ENCODE measurements around the gene LMCD1. TPM values are rescaled to one million over a fixed set of nuclear protein-coding genes. Genes with fewer than 3 reads are reported as not detected.

The LMCD1 gene
- total RNA-seq, 4 donors from 2014 or later = 23.3 to 52.8 (median 34.8) TPM

DNA sequence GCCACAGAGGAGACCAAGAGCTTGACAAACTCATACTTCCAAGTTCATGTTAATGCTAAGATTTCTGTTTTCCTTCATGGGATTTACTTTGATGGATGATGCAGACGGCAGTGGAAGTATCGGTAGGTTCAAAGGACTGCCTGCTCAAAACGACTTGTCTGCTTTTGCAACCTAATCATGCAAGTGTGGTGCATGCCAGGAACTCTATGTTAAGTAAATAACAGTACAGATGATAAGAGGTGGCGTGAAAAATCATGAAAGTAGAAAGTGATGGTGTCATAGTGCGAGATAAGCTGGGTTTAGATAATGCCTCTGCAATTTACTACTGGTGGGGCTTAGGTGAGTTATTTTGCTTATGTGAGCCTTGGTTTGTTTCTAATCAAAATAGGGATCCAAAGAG is 14.7 kb upstream of the LMCD1 start:
- Histone ChIP-seq H3K4me3 (no peak overlapping the region), H3K4me1 (peaks cover 5 to 53% (median 17%) of the 10 kb centered on the region in 3 donors), H3K36me3 (no peaks in the 10 kb centered on the region), H3K27me3 (no peaks in the 10 kb centered on the region), H3K9me3 (no peaks in the 10 kb centered on the region), H3K27ac (peak overlapping the region in 3 of 4 donors; percentile 40 to 77 (median 65))
- intact Hi-C loops (cut with DNase I) = no loop called here
- no peak for DNase-seq
- TF ChIP-seq POLR2A (IDR thresholded peaks at IDR 0.05) = no peak
- TF ChIP-seq, protein P1, sequence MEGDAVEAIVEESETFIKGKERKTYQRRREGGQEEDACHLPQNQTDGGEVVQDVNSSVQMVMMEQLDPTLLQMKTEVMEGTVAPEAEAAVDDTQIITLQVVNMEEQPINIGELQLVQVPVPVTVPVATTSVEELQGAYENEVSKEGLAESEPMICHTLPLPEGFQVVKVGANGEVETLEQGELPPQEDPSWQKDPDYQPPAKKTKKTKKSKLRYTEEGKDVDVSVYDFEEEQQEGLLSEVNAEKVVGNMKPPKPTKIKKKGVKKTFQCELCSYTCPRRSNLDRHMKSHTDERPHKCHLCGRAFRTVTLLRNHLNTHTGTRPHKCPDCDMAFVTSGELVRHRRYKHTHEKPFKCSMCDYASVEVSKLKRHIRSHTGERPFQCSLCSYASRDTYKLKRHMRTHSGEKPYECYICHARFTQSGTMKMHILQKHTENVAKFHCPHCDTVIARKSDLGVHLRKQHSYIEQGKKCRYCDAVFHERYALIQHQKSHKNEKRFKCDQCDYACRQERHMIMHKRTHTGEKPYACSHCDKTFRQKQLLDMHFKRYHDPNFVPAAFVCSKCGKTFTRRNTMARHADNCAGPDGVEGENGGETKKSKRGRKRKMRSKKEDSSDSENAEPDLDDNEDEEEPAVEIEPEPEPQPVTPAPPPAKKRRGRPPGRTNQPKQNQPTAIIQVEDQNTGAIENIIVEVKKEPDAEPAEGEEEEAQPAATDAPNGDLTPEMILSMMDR (IDR thresholded peaks at IDR 0.05) = no peak
- 55 to 64% methylated on average over 5 of the region's 5 CpGs for WGBS, 2 donors

DNA sequence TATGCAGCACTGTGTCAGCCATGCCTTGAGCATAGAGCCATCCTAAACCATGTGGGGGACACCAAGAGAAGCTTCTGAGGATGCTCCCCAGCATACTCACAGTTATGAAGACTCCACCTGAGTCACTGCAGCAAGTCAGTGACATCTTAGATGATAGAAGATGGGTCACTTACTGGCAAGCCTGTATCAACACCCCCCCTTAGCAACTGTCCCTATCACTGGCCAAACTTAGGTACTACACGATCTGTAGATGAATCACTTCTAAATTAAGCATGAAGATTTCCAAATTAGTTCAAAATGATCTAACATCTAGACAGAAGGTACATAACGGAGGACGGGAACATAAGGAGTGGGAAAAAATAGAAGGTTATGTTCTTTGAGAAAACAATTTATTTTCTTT is 13.2 kb upstream of the LMCD1 start:
- TF ChIP-seq POLR2A (IDR thresholded peaks at IDR 0.05) = no peak
- TF ChIP-seq, protein P1 (IDR thresholded peaks at IDR 0.05) = peak in 1 of 6 experiments; percentile 18
- H3K27ac ChIP-seq = peak overlapping the region in 3 of 4 donors; percentile 65 to 79 (median 77)
- no peaks in the 10 kb centered on the region for H3K36me3 ChIP-seq
- H3K4me3 ChIP-seq = no peak overlapping the region
- 50 to 62% methylated on average over 3 of the region's 3 CpGs for WGBS, 2 donors
- intact Hi-C loops (cut with DNase I) = no loop called here
- peaks cover 5 to 52% (median 20%) of the 10 kb centered on the region in 3 donors for H3K4me1 ChIP-seq
- H3K9me3 ChIP-seq = no peaks in the 10 kb centered on the region
- no peaks in the 10 kb centered on the region for H3K27me3 ChIP-seq
- DNase-seq = no peak

DNA sequence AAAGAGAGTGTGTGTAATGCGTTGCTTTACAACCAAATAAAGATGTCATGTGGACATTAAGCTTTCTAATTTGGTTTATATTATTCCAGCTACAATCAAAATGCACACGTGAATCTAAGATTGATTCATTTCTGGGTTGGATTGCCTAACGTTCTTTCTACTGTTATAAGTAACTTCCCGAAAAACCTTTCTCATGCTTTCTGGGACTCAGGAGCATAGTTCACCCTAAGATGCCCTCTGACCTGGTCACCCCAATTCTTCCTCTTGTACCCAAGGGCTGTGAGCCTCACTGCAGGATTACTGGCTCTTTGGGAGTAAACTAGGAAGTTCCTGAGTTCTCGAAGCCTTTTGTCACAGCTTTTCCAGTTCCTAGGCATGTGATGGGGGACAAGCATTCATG is 12.7 kb upstream of the LMCD1 start:
- WGBS, 2 donors = 76 to 80% methylated on average over 4 to 5 of the region's 5 CpGs
- H3K27me3 ChIP-seq = no peaks in the 10 kb centered on the region
- no peak for DNase-seq
- H3K27ac ChIP-seq = peak overlapping the region in 3 of 4 donors; percentile 39 to 79 (median 77)
- no peak for TF ChIP-seq POLR2A (IDR thresholded peaks at IDR 0.05)
- TF ChIP-seq, protein P1 (IDR thresholded peaks at IDR 0.05) = no peak
- intact Hi-C loops (cut with DNase I) = no loop called here
- no peak overlapping the region for H3K4me3 ChIP-seq
- H3K36me3 ChIP-seq = no peaks in the 10 kb centered on the region
- no peaks in the 10 kb centered on the region for H3K9me3 ChIP-seq
- peaks cover 5 to 52% (median 20%) of the 10 kb centered on the region in 3 donors for H3K4me1 ChIP-seq

DNA sequence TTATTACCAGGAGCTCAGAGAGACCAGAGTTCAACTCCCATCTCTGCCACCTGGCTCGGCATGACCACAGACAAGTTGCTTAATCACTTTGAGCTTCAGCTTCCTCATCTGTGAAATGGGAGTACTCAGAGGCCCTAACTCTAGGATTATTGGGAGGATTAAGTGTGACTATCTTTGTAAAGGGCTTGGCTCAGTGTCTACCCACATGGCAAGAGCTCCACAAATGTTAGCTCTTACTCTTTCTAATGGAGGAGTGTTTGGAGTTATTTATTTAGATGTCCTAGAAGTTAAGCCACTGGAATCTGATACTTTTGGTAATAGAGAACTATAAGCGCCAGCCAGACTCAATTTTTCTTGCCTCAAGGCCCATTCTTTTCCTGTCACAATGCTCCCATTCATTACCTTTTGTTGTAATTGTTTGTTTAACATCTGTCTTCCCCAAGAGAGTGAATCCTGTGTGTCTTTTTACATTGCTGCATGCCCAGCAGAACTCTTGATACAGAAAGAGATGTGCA is 12.3 kb upstream of the LMCD1 start:
- H3K4me3 ChIP-seq = no peak overlapping the region

DNA sequence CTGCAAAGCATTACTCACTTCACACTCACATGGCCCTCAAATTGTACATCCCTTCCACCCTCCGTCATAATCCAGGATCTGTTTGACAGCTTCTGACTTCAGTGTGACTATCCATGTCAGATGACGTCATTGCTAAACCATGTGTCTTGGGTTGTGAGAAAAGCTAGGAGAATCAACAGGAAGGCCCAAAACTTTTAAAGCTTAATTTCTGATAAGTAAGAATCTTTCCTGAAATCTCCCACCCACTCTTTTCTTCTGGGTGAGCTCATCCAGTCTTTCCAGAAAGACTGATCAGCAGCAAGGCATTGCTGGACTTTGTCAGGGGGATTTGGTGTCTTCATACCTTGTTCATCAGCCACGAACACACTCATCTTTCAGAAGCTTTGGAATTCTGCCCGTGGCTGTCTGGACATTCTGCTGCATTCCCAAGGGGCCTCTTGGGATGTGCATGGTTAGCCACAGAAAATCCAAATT is 11.5 kb upstream of the LMCD1 start:
- peaks cover 5 to 50% (median 20%) of the 10 kb centered on the region in 3 donors for H3K4me1 ChIP-seq
- H3K27me3 ChIP-seq = no peaks in the 10 kb centered on the region
- intact Hi-C loops (cut with DNase I) = no loop called here
- no peaks in the 10 kb centered on the region for H3K9me3 ChIP-seq
- peak overlapping the region; percentile 21 to 79 (median 58) for H3K27ac ChIP-seq
- TF ChIP-seq POLR2A (IDR thresholded peaks at IDR 0.05) = no peak
- TF ChIP-seq, protein P1 (IDR thresholded peaks at IDR 0.05) = no peak
- no peak for DNase-seq
- H3K4me3 ChIP-seq = no peak overlapping the region
- H3K36me3 ChIP-seq = no peaks in the 10 kb centered on the region
- 46 to 71% methylated on average over 4 of the region's 4 CpGs for WGBS, 2 donors

More for the DNA sequence above, 12.3 kb upstream of the LMCD1 start:
- TF ChIP-seq POLR2A (IDR thresholded peaks at IDR 0.05) = no peak
- TF ChIP-seq, protein P1 (IDR thresholded peaks at IDR 0.05) = no peak
- DNase-seq = no peak
- no peaks in the 10 kb centered on the region for H3K9me3 ChIP-seq
- H3K27me3 ChIP-seq = no peaks in the 10 kb centered on the region
- H3K4me1 ChIP-seq = peaks cover 5 to 50% (median 20%) of the 10 kb centered on the region in 3 donors
- 54% methylated on average over 2 of the region's 2 CpGs for WGBS, 2 donors
- no peaks in the 10 kb centered on the region for H3K36me3 ChIP-seq
- peak overlapping the region in 3 of 4 donors; percentile 39 to 79 (median 77) for H3K27ac ChIP-seq
- intact Hi-C loops (cut with DNase I) = no loop called here
